Raji (cell line): ENCODE data around the gene PJVK.

Source experiments
- POLR2A ChIP-seq: IDR thresholded peaks from 2 replicates; pipeline ENCODE4 v1.6.1; 2011; ENCODE audit warnings: low read depth, low read length, control low read depth; ENCODE audit not compliant: insufficient read depth

The PJVK gene

DNA sequence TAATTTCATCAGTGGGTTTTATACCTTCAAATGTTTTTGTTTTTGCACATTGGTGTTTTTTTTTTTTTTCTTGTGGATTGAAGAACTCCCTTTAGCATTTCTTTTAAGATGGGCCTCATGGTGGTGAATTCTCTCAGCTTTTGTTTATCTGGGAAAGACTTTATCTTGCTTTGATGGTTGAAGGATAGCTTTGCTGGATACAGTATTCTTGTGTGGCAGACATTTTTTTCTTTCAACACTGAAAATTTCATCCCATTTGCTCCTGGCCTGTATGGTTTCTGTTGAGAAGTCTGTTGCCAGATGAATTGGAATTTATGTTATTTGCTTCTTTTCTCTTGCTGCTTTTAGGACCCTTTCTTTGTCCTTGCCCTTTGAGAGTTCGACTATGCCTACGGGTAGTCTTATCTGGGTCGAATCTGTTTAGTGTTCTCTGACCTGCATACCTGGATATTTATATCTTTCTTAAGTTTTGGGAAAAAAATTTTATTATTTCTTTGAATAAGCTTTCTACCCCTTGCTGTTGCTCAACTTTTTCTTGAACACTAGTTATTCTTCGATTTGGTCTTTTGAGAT is 25.8 kb upstream of the PJVK start:
- TF ChIP-seq POLR2A: no peak

DNA sequence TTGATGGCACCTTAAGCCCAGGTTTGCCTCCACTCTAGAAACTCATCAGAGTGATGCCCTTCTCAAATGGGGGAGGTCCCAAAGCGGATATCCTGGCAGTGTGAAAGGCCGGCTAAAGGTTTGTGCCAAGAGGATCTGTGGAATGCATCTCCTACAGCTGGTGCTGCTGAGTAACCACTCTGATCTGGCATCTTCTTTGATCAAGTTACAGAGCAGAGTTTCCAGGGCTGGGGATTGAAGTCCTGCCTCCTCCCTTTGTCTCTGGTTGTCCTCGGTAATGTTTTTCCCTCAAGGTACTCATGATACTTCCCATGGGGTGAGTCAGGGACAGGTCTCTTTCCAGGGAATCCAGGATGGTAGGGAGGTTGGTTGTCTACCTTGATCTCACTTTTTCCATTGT is 24.8 kb upstream of the PJVK start:
- no peak for TF ChIP-seq POLR2A

DNA sequence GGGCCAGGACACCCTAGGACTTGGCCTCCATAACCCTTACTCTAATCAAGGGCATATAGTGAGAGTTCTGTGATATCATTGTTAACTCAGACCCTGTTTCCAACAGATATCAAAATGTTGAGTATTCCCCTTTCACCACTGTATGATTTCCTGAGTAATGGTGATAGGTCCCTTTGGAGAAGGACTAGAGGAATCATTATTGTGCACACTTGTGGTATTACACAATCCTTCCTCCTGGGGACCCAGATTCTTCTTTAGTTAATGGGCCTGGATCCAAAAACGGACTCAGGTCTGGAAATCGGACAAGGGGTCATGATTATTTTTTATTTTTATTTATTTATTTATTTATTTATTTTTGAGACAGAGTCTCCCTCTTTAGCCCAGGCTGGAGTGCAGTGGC is 23.7 kb upstream of the PJVK start:
- no peak for TF ChIP-seq POLR2A

DNA sequence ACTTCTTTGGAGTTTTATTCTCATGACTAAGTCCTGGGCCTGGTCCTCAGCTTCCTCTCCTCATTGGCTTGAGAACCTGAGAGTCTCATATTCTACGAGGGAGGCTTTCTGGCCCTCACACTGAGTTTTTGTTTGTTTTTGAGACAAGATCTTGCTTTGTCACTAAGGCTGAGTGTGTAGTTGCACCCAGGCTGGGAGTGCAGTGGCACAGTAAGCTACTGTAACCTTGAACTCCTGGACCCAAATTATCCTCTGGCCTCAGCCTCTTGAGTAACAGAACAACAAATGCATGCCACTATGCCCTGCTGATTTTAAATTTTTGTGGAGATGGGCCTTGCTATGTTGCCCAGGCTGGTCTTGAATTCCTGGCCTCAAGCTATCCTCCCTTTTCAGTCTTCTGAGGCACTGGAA is 22.8 kb upstream of the PJVK start:
- TF ChIP-seq POLR2A: no peak

DNA sequence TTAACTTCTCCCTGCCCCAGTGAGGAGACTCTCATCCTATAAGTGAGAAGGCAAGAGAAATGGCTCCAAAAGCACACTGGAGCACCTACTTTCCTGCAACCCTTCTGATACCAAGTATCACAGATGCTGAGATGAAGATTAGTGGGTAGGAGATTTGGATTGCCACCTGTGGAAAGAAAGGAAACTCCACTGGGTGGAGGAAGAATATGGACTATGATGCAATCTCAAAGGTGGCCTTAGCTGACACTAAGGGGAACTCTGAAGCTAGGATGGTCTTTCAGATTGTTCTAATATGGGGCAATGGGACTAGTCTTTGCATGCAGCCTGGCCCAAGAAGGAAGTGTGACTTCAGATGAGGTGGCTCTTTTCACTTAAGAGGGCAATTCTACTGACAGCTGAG is 21.8 kb upstream of the PJVK start:
- no peak for TF ChIP-seq POLR2A

DNA sequence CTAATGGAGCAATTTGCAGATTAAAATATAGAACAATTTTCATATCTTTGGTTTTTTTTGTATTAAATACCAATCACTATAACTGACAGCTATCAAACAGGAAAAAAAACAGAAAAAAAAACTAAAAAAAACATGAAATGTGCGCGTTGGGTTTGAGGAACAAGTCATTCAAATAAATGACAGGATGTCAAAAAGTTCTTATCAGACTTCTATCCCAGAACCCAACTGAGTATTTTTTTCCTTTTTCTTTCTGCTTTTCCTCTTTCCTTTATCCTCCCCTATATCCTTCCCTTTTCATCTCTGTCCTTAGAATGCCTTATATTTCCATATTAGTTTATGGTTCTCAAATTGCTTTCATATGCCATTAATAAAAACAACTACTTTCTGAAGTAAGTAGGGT is 14.5 kb upstream of the PJVK start:
- no peak for TF ChIP-seq POLR2A

DNA sequence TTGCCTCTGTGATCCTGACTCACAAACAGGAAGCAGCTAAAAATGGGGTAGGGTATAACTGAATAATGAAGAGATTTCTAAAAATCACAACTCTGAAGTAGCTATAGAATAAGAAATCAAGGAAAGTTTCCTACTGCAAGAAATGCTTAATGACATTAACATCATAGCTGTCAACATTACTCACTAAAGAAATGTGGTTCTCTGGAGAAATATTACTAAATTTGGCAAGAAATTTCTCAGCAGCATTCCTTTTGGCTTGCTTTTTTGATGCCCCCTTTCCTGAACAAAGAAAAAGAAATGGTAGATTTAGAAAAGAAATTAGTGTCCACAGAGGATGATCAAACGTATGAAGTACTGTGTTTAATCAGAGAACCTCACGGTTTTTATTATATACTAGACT is 9.8 kb upstream of the PJVK start:
- no peak for TF ChIP-seq POLR2A

DNA sequence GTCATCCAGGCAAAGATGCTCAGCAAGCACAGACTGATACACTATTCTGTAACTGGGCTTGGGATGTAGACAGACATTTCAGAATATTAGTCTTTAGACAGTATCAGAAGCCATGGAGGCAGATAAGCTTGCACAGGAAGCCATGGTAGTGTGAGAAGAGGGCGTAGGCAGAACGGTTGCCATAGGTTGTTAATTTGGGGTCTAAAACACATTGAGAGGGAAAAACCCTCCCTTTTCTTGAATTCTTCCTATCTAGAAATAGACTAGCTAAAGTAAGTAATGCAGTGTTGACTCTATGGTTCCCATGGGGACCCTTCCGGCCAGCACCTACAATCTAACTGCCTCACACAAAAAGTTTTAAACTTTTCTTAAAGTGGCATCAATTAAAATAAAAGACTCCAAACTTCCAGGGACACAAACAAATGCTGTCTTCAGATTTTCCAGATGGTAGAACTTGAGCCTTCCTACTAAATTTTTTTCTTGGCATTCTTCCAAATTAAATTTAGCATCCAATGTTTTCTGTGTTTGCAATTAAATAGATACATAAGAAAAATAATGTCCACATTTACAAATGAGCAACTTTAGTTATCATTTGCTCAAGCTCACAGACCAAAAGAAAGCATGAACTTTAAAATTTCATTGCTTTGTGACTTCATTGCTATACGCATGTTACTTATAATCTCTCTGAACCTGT is 2.1 kb upstream of the PJVK start:
- no peak for TF ChIP-seq POLR2A

DNA sequence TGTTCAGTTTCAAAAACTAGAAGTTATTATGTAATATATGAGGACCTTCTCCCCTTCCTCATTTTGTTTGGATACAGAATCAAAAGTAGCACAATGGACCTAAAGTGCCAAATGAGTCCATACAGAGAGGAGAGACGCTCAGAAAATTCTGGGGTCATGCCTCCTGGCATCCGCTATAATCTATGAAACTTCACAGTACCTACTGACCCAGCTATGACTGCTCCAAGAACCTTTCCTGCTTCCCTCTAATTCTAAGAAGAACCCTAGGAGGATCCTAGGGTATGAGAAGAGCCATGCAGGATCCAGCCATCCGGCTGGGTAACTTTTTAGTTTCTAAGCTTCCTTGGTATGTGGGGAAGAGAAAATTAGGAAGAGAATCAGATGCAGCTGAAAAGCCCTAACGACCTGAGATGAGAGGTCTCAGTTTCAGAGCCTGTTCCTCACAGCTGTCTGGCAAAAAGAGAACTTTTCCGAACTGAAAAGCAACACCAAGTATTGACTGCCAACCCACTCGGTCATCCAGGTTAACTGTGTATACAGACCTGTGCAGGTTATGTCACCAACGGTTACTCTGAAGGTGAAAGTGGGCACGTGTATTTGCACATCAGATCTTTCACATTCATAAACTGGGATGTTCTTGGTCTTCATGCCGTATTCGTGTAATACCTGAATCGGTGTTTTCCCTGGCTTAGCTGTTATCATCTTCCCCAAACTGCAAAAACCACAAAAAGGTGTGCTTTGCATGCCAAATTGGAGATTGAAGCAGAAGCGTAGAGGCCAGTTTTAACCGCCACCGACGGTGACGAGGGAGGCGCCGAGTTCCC is 1.3 kb upstream of the PJVK start:
- TF ChIP-seq POLR2A: no peak

DNA sequence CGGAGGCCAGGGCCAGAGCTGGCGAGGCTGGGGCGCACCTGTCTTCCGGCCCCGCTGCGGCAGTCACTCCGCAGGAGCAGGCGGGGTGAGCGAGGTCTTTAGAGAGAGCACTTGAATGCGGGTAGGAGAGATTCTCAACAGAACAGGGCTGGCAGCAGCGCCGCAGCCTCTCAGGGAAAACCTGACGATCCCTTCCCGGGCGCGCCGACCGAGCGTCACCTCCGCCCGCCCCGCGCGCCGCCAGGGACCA is 729 bp upstream of the PJVK start:
- TF ChIP-seq POLR2A: peak; percentile 51; the same call in 1 of the 2 replicates

DNA sequence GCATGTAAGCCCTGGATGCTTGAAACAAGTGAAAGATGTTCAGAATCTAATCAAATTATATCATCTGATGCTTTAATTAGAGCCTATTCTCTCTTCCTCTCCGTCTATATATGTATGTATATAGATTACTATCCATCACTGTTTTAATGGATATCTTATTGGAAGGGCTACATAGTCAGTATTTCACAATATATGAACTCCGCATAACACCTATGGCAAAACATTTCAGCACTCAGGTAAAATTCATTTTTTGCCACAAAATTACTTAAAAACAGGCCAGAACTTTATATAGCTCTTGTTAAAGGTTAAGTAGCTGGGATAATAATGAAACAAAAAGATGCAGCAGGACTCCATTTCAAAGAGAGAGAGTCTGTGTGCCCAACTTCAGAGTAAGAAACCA is 1.2 kb downstream of the PJVK start:
- no peak for TF ChIP-seq POLR2A

DNA sequence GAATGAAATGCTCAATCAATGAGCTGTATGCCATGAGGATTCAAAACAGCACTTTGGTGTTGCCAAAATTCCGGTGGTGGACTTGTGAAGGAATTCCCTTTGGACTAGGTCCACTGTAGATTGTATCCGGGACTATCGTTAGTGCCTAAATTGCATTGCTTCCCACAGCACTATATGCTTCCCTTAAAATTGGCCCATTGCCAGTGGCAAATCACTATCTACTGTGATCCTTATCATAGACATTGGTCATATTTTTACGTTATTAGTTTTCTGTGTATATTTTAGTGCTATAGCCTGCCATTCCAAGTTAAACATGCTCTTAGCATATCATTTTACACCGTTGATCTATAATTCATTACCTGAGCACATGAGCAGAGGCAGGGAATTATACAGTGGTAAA is 1.7 kb downstream of the PJVK start:
- no peak for TF ChIP-seq POLR2A

DNA sequence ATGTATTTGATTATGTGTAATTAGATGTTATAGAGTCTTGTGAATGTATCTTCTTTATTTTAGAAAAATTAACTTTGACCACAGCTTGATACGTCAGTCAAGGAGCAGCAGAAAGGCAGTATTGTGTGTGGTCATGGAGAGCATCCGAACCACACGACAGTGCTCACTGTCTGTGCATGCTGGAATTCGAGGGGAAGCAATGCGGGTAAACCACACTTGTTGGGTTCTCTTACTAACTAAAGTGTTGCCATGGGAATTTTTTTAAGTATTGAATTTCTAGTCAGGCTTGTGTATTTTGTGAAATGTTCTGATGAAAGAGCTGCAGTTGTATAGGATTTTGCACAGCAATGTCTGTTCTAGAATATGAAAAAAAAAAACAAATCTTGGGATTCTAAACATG is 4.8 kb downstream of the PJVK start:
- no peak for TF ChIP-seq POLR2A

DNA sequence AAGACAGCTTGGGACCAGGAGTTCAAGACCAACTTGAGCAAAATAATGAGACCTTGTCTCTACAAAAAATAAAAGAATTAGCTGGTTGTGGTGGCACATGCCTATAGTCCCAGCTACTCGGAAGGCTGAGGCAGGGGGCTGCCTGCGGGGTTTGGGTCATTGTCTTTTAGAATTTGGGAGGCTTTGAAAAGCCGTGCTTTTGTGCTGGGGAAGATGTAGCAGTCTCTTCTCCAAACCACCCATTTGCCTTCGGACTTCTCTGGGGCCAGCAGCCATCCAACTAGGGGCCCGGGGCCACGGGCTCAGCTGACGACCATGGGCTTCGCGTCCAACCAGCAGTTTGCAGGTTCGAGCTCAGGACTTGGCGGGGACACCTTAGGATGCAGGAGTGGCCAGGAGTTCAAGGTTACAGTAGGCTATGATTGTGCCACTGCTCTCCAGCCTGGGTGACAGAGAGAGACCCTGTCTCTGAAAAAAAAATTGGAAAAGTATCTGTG is 6.3 kb downstream of the PJVK start:
- TF ChIP-seq POLR2A: no peak

DNA sequence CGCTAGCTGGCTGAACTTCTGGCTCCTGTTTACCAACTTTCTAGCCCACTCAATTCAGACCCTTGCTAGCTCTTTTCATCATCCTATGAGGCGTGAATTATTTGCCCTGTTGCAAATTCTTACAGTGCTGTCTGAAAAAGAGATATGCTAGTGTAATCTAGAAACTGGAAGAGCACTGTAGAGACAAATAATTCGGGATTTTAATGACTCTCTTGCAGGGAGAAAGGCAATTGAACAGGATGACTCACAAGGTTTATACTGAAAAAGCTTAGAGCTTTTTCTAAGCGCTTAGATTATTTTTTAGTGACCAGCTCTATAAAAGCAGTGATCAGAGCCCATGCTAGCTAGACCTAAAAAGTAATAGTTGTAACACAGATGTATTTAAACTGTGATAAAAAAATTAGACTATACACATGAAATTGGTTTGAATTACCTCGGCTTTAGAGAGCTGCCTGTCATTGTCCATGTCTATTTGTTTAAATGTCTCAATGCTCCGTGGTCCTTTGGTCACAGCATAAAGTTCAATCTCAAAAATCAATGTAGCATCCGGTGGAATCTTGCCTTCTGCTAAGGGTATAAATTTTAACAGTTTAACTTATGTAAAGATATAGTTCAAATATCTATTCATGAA is 18.2 kb downstream of the PJVK start:
- no peak for TF ChIP-seq POLR2A

DNA sequence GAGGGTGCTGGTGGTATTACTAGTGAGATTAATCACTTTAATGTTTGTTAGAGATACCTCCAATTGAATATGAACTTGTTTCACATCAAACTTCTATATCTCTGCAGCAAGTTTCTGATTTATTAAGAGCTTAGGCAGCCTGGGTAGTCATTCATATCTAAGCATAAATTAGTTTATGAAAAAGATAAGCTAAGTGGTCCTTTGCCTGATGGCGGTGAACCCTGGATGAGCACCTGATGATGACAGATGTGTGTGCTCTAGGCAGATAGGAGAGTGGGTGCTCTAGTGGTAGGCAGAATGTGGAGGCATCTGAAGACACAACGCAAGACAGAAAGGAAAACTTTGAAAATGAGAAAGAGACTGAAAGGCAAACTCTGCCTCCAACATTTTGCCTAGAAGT is 22.2 kb downstream of the PJVK start:
- TF ChIP-seq POLR2A: no peak
